ENCODE measurements around the gene ANKRD23.

Gene ANKRD23

DNA sequence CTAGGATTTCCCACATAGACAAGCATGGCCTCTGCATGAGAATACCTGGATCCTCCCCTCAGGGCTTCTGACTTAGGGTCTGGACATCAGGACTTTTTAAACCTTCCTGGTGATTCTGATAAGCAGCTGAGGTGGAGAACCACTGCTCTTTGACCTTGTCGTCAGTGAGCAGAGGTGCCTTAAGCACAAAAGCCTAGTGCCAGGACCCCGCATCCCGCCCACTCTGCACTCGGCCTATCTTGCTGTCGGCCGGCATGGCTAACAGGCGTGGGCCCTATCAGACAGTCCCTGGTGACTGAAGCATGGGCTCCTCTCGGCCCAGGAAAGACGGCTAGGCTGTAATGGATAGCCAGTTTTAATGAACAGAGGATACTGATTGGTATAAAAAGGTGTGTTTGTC lies 6.2 kb downstream of the ANKRD23 start:
- CTCF ChIA-PET, result no interaction called here
- DNase-seq (ENCODE audit: extremely low spot score), result no peak
- POLR2A ChIA-PET, result no interaction called here
- TF ChIP-seq TARDBP (IDR thresholded peaks at IDR 0.05), result no peak
- no peak for TF ChIP-seq L3MBTL2 (conservative IDR thresholded peaks at IDR 0.05)
- TF ChIP-seq CTBP1 (IDR thresholded peaks at IDR 0.05; ENCODE audit: borderline replicate concordance), result no peak
- no peak for TF ChIP-seq ARNT (IDR thresholded peaks at IDR 0.05)
- TF ChIP-seq, protein P1, sequence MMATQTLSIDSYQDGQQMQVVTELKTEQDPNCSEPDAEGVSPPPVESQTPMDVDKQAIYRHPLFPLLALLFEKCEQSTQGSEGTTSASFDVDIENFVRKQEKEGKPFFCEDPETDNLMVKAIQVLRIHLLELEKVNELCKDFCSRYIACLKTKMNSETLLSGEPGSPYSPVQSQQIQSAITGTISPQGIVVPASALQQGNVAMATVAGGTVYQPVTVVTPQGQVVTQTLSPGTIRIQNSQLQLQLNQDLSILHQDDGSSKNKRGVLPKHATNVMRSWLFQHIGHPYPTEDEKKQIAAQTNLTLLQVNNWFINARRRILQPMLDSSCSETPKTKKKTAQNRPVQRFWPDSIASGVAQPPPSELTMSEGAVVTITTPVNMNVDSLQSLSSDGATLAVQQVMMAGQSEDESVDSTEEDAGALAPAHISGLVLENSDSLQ (IDR thresholded peaks at IDR 0.05), result no peak
- TF ChIP-seq SUZ12 (IDR thresholded peaks at IDR 0.05), result no peak
- no peak for TF ChIP-seq FOXA1 (IDR thresholded peaks at IDR 0.05)
- TF ChIP-seq NFRKB (IDR thresholded peaks at IDR 0.05), result no peak
- no peak for TF ChIP-seq BHLHE40 (IDR thresholded peaks at IDR 0.05; ENCODE audit: borderline replicate concordance)
- TF ChIP-seq LEF1 (IDR thresholded peaks at IDR 0.05; ENCODE audit: borderline replicate concordance), result no peak
- TF ChIP-seq ZNF384 (IDR thresholded peaks at IDR 0.05), result no peak
- no peak for TF ChIP-seq HDGF (IDR thresholded peaks at IDR 0.05; ENCODE audit: borderline replicate concordance)
- TF ChIP-seq FOXM1 (IDR thresholded peaks at IDR 0.05; ENCODE audit: borderline replicate concordance), result no peak
- no peak for TF ChIP-seq SP1 (IDR thresholded peaks at IDR 0.05)
- no peak for TF ChIP-seq ELF4 (IDR thresholded peaks at IDR 0.05)

- no peak for DNase-seq (ENCODE audit: extremely low spot score)
- ChIA-PET CTCF (interaction anchor here (0.7 to 1.0 kb wide), 2 partner anchors 12 to 57 kb away, joined by 3 to 4 read pairs; no protein-coding TSS in a partner anchor), POLR2A (interaction anchor here (1.3 kb wide), 1 partner anchor 20 kb away, joined by 3 read pairs; the partner anchor contains the start of gene CNNM3)
- TF ChIP-seq CTBP1 (IDR thresholded peaks at IDR 0.05; ENCODE audit: borderline replicate concordance) (no peak), ZNF384 (IDR thresholded peaks at IDR 0.05) (no peak), FOXM1 (IDR thresholded peaks at IDR 0.05; ENCODE audit: borderline replicate concordance) (no peak)
- TF ChIP-seq, protein P1 (IDR thresholded peaks at IDR 0.05), result no peak
Measured at GRCh38 chr2:96835830-96836229, 8.0 kb downstream of the ANKRD23 start.

DNA sequence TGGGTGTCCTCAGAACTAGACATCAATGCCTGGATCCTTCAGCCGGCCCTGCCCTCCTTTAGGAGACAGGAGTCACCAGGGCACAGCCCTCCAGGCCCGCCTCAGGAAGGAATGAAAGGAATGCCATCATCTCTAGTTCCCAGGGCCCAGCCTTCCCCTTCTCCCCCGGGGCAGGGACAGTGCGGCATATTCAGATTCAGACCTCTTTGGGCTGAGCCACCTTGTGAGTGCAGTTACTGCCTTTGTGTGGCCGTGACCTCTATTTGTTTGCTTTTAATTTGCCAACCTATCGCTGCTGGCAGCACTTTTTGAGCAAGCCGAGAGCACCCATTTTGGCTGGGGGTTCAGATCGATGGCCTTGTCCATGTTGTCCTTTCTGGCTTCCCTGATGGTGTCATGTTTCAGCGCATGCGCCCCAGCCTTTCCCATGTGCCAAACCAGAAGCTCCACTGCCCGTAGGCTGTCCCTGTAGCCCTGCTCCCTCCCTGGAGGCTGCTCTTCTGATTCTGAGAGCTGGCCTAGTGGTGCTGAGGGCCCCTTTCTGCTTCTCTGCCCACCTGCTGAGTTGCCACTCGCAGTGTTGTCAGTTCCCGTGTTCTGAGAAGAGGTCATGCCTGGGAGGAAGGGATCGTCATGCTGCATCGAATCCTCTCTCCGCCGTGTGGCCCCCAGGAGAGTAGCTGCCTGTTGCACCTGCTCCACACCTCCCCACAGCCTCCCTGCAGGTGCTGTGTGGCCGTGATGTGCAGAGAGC lies 10.9 kb downstream of the ANKRD23 start:
- ChIA-PET POLR2A (interaction anchor here (1.8 kb wide), 1 partner anchor 16 kb away, joined by 4 read pairs; the partner anchor contains the start of gene CNNM3), CTCF (no interaction called here)
- TF ChIP-seq ARNT (IDR thresholded peaks at IDR 0.05), result no peak
- no peak for TF ChIP-seq FOXA1 (IDR thresholded peaks at IDR 0.05)
- TF ChIP-seq L3MBTL2 (conservative IDR thresholded peaks at IDR 0.05), result no peak
- no peak for DNase-seq (ENCODE audit: extremely low spot score)

DNA sequence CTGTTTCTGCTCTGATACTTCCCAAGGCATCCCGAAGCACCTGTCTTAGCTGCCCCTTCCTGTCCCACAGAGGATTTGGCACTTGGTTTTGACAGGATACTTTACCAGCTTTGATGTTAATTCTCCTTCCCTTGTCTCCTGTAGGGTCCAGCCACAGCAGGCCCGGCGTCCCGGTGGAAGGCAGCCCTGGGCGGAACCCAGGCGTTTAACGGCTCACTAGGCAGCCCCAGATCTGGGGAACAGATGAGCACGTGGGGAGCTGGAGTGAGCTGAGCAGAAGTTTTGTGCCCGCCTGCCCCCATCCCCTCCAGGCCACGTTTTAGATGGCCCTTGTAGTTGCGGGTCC lies 11.4 kb downstream of the ANKRD23 start:
- TF ChIP-seq ZNF384 (IDR thresholded peaks at IDR 0.05), result no peak
- DNase-seq (ENCODE audit: extremely low spot score), result no peak
- POLR2A ChIA-PET, result interaction anchor here (1.8 kb wide), 1 partner anchor 16 kb away, joined by 4 read pairs; the partner anchor contains the start of gene CNNM3
- CTCF ChIA-PET, result no interaction called here

DNA sequence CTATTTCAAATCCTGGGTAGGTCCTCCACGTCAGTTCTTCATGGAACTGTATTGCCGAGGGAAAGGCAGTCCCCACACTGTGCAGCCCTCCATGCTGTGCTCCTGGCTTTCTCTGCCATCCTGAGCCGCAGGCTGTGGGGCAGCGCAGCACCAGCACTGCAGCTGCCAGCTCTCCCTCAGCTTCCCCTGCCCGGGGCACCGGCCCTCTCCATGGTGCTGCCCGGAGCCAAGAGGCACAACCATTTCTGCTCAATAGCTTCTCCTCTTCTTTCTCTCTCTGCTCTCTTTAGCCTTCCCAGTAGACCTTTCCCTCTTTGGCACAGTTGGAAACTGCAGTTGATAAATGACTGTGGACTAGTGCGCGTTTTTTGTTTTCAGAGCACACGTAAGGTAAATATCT lies 12.1 kb downstream of the ANKRD23 start:
- ChIA-PET CTCF (no interaction called here), POLR2A (interaction anchor here (1.8 kb wide), 1 partner anchor 15 kb away, joined by 4 read pairs; the partner anchor contains the start of gene CNNM3)
- TF ChIP-seq ARNT (IDR thresholded peaks at IDR 0.05) (no peak), SP1 (IDR thresholded peaks at IDR 0.05) (no peak), NFRKB (IDR thresholded peaks at IDR 0.05) (no peak), L3MBTL2 (conservative IDR thresholded peaks at IDR 0.05) (no peak), TARDBP (IDR thresholded peaks at IDR 0.05) (no peak), HDGF (IDR thresholded peaks at IDR 0.05; ENCODE audit: borderline replicate concordance) (no peak), ELF4 (IDR thresholded peaks at IDR 0.05) (no peak), ZNF384 (IDR thresholded peaks at IDR 0.05) (no peak), FOXM1 (IDR thresholded peaks at IDR 0.05; ENCODE audit: borderline replicate concordance) (no peak), BHLHE40 (IDR thresholded peaks at IDR 0.05; ENCODE audit: borderline replicate concordance) (no peak)
- DNase-seq (ENCODE audit: extremely low spot score), result no peak

- POLR2A ChIA-PET, result no interaction called here
- TF ChIP-seq BHLHE40 (IDR thresholded peaks at IDR 0.05; ENCODE audit: borderline replicate concordance), result no peak
- TF ChIP-seq LEF1 (IDR thresholded peaks at IDR 0.05; ENCODE audit: borderline replicate concordance), result no peak
- TF ChIP-seq, protein P1 (IDR thresholded peaks at IDR 0.05), result no peak
- no peak for TF ChIP-seq ZNF384 (IDR thresholded peaks at IDR 0.05)
- TF ChIP-seq HDGF (IDR thresholded peaks at IDR 0.05; ENCODE audit: borderline replicate concordance), result no peak
- TF ChIP-seq TARDBP (IDR thresholded peaks at IDR 0.05), result no peak
- no peak for TF ChIP-seq CTBP1 (IDR thresholded peaks at IDR 0.05; ENCODE audit: borderline replicate concordance)
- TF ChIP-seq FOXM1 (IDR thresholded peaks at IDR 0.05; ENCODE audit: borderline replicate concordance), result no peak
- TF ChIP-seq ARNT (IDR thresholded peaks at IDR 0.05), result no peak
- no peak for TF ChIP-seq SUZ12 (IDR thresholded peaks at IDR 0.05)
- TF ChIP-seq FOXA1 (IDR thresholded peaks at IDR 0.05), result no peak
- TF ChIP-seq SP1 (IDR thresholded peaks at IDR 0.05), result no peak
- no peak for TF ChIP-seq FOXK2 (IDR thresholded peaks at IDR 0.05)
- TF ChIP-seq L3MBTL2 (conservative IDR thresholded peaks at IDR 0.05), result no peak
- no peak for TF ChIP-seq NFRKB (IDR thresholded peaks at IDR 0.05)
- TF ChIP-seq ELF4 (IDR thresholded peaks at IDR 0.05), result no peak
- CTCF ChIA-PET, result no interaction called here
- no peak for DNase-seq (ENCODE audit: extremely low spot score)
Measured at GRCh38 chr2:96830044-96830562, 13.7 kb downstream of the ANKRD23 start.

Data from HEK293T (cell line).